Kidney epithelial cell (primary cell): Measurements from ENCODE around the gene ARHGAP40. TPM values are rescaled to one million over a fixed set of nuclear protein-coding genes. Genes with fewer than 3 reads are reported as not detected.

ENCODE experiments used
- DNase-seq: peaks from one replicate; pipeline ENCODE4 v3.0.0-alpha.2; 2010; ENCODE audit warnings: low read depth
- H3K27me3 ChIP-seq: 2 replicates; pipeline ENCODE4 v1.6.0; 2011; ENCODE audit warnings: low read length; ENCODE audit not compliant: control insufficient read depth, insufficient read depth
- H3K36me3 ChIP-seq: 2 replicates; pipeline ENCODE4 v1.5.1; 2011; ENCODE audit warnings: low read length; ENCODE audit not compliant: control insufficient read depth, insufficient read depth
- H3K4me3 ChIP-seq: 2 replicates; pipeline ENCODE4 v1.5.1; 2011; ENCODE audit warnings: low read depth, mild to moderate bottlenecking, control low read depth, low read length
- total RNA-seq: library from RNA; depleted of rRNA; stranded (reverse); fragments of >200 nt; gene quantifications from 2 replicates; pipeline ENCODE4 v1.2.3, GENCODE V29; 2015
- TF ChIP-seq, protein P1 (sequence below): IDR thresholded peaks from 2 replicates; pipeline ENCODE4 v1.5.1; 2011; ENCODE audit warnings: mild to moderate bottlenecking, moderate library complexity, low read length, control low read depth, inconsistent platforms; ENCODE audit not compliant: insufficient read depth, poor library complexity, severe bottlenecking

Gene ARHGAP40
- total RNA-seq, 1 donor from 2014 or later = 2.8 TPM

DNA sequence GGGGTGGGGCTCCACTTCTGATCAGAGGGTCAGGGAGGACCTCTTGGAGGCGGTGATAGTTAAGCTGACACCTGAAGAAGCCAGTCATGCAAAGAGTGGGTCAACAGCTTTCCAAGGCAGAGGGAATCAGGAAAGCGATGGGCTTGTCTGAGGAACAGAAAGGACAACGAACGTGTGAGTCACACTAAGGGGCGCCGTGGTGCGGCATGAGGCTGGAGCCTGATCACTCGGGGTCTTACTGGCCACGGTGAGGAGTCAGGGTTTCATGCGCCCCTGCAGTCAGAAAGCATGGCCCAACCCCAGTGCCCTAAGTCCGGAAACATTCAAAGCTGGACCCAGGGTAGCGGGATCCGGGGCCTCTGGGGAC lies 72.1 kb downstream of the ARHGAP40 start:
- TF ChIP-seq, protein P1, sequence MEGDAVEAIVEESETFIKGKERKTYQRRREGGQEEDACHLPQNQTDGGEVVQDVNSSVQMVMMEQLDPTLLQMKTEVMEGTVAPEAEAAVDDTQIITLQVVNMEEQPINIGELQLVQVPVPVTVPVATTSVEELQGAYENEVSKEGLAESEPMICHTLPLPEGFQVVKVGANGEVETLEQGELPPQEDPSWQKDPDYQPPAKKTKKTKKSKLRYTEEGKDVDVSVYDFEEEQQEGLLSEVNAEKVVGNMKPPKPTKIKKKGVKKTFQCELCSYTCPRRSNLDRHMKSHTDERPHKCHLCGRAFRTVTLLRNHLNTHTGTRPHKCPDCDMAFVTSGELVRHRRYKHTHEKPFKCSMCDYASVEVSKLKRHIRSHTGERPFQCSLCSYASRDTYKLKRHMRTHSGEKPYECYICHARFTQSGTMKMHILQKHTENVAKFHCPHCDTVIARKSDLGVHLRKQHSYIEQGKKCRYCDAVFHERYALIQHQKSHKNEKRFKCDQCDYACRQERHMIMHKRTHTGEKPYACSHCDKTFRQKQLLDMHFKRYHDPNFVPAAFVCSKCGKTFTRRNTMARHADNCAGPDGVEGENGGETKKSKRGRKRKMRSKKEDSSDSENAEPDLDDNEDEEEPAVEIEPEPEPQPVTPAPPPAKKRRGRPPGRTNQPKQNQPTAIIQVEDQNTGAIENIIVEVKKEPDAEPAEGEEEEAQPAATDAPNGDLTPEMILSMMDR = no peak
- Histone ChIP-seq H3K36me3 (no peaks in the 10 kb centered on the region), H3K4me3 (peak overlapping the region; percentile 56), H3K27me3 (peaks cover 20% of the 10 kb centered on the region)
- no peak for DNase-seq

DNA sequence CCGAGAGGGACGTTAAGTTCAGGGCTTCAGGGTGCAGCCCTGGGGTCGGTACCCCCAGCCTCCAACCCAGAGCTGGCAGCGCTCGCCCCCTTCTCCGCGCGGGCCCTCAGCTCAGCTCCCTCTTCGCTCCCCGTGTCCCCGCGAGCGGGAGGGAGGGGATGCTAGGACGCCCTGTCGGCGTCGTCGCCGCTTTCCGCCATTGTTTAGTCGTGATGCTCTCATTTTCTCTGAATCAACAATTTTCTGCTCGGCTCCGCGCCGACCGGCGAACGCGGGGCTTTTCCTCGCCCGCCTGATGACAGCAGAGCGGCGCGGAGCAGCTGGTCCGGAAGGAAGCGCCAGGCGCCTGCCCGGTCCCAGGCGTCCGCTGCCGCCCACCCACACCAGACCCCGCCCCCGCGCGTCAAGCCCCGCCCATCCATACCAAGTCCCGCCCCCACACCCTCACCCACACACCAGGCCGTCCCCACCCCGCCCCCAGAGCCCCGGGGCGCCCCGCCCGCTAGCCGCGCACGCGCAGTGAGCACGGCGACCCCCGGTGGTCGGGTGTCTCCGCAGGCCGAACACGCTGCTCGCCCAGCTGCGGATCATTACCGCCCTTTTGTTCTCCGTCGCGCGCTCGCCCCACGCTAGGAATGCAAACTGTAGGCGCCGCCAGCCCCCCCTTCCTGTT lies 72.6 kb downstream of the ARHGAP40 start:
- DNase-seq = no peak
- Histone ChIP-seq H3K27me3 (peaks cover 18% of the 10 kb centered on the region), H3K36me3 (no peaks in the 10 kb centered on the region), H3K4me3 (peak overlapping the region; percentile 56)
- TF ChIP-seq, protein P1 = no peak

DNA sequence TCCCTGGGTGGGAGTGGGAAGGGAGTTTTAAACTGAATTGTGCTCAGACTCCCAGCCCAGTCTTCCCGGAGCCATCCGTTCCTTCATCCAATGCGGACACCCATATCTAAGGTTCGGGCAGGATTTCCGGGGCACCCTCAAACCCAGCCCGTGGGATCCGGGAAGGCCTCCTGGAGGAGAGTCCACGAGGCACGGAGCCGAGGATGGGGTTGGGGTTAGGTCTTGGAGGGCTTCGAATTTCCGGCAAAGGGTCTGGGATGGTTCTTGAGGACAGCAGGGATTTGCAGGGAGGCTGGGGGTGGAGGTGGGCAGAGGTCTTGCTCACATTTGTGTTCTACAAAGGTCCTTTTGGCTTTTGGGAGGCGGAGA lies 73.1 kb downstream of the ARHGAP40 start:
- Histone ChIP-seq H3K4me3 (peak overlapping the region; percentile 56), H3K27me3 (peaks cover 17% of the 10 kb centered on the region), H3K36me3 (no peaks in the 10 kb centered on the region)
- DNase-seq = no peak
- TF ChIP-seq, protein P1 = no peak

DNA sequence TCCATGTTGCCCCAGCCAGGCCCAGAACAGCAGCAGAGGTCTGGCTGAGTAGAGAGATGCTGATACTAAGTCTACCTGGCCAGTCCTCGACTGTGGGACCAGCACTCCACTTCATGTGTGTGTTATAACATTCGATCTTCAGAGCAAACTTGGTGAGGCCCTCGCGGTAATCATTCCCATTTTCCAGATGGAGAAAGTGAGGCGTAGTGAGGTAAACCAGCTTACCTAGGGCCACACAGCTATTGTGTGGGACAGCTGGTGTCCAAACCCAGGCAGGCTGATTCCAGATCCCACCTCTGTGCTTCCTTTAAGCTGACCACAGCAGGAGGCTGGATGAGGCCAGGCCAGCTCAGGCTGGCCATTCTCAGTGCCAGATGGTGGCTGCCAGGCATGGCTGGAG lies 75.0 kb downstream of the ARHGAP40 start:
- no peak for DNase-seq

DNA sequence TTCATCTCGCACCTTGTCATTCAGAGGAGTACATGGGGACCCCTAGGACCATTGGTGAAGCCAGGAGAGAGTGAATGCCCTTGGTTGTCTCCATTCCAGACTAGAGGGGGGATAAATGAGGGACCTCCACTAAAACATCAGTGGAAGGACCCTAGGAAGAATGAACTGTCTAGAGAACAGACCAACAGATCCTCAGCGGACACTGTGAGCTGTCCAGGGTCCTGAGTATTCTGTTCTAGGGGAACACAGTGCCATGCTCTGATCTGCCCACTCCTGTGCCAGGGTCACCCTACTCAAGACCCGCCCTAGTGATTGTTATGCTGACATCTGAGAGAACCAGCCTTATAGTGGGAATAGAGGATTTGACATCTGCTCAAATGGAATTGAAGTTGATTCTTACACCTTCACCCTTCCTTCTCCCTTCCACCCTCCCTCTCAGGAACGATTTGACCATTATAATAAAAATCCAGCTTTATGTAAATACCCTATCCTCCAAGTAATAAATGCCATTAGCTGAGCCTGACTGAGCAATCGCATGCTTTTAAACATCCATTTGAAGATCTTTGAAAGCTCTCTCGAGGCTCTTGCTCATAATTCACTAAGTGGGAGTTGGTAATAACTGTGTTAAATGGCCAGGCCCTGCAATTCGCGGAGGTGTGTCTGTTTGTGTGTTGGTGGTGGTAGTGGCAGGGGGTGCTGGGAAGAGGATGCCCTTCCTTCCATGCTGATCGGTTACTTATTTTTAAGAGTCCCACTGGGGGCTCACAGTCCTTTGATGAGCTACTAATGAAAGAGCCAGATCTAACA lies 79.1 kb downstream of the ARHGAP40 start:
- Histone ChIP-seq H3K4me3 (no peak overlapping the region), H3K36me3 (no peaks in the 10 kb centered on the region), H3K27me3 (no peaks in the 10 kb centered on the region)
- TF ChIP-seq, protein P1 = no peak
- DNase-seq = no peak

More for the DNA sequence above, 75.0 kb downstream of the ARHGAP40 start:
- Histone ChIP-seq H3K36me3 (no peaks in the 10 kb centered on the region), H3K27me3 (peaks cover 15% of the 10 kb centered on the region), H3K4me3 (no peak overlapping the region)
- TF ChIP-seq, protein P1 = no peak

DNA sequence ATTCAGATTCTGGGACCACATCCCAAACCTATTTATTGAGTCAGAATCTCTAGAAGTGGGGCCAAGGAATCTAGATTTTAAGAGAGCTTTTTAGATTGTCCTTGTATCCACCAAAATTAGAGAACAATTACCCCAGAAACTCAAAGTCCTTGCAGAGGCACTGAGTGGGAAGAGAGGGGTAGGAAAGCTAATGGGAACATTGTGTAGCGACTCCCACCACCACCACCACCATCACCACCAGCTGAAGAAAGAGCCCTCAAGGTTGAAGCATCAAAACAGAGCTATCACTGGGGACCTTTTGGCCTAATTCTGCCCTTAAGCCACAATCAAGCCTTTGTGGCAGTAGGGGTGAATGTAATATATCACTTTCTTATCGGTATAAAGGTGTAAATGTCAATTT lies 83.7 kb downstream of the ARHGAP40 start:
- Histone ChIP-seq H3K36me3 (no peaks in the 10 kb centered on the region), H3K27me3 (no peaks in the 10 kb centered on the region), H3K4me3 (no peak overlapping the region)
- no peak for DNase-seq
- TF ChIP-seq, protein P1 = no peak
